ENCODE results near the gene PGGHG. TPM values are rescaled to one million over a fixed set of nuclear protein-coding genes. Genes with fewer than 3 reads are reported as not detected.

PGGHG gene
- total and polyA plus RNA-seq, 10 of the 15 experiments (the other 5 are each of a cell fraction or from before 2014, with no cell fraction given), result 0.10 to 8.3 (median 1.8) TPM

DNA sequence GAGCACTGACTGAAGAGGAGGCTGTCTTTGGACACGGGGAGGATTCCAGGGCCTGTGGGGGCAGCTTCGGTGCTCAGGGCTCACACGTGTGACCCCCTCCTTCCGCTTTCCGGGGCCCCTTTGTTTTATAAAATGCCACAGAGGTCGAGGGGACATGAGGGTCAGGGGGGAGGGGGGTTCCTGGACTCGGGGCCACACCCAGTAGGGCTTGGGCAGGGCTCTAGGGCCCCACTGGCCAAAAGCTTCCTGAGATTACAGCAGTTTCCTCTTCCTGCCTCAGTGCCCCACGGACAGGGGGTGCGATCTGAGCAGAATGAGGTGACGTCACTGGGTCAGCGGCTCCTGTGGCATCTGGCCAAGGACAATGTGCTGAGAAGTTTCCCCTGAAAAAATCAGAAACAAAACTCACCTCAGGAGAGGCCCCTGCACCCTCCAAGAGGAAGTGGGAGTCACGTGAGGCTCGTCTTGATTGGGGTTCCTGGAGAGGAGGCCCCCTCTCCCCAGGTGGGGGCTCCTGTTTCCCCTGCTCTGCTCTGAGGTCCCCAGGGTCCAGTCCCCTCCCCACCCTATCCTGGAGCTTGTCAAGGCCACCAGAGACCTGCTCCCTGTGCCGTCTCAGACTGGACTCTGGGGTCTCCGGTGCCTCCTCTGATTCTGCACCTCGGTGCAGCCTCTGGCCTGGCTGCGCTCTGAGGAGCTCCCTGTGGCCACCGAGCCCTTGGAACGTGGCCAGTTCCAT is 38.1 kb downstream of the PGGHG start (continued):
- TF ChIP-seq SUPT20H (IDR thresholded peaks at IDR 0.05; ENCODE audit: borderline replicate concordance, control insufficient read depth, low read depth, low read length), result no peak
- TF ChIP-seq, protein P1, sequence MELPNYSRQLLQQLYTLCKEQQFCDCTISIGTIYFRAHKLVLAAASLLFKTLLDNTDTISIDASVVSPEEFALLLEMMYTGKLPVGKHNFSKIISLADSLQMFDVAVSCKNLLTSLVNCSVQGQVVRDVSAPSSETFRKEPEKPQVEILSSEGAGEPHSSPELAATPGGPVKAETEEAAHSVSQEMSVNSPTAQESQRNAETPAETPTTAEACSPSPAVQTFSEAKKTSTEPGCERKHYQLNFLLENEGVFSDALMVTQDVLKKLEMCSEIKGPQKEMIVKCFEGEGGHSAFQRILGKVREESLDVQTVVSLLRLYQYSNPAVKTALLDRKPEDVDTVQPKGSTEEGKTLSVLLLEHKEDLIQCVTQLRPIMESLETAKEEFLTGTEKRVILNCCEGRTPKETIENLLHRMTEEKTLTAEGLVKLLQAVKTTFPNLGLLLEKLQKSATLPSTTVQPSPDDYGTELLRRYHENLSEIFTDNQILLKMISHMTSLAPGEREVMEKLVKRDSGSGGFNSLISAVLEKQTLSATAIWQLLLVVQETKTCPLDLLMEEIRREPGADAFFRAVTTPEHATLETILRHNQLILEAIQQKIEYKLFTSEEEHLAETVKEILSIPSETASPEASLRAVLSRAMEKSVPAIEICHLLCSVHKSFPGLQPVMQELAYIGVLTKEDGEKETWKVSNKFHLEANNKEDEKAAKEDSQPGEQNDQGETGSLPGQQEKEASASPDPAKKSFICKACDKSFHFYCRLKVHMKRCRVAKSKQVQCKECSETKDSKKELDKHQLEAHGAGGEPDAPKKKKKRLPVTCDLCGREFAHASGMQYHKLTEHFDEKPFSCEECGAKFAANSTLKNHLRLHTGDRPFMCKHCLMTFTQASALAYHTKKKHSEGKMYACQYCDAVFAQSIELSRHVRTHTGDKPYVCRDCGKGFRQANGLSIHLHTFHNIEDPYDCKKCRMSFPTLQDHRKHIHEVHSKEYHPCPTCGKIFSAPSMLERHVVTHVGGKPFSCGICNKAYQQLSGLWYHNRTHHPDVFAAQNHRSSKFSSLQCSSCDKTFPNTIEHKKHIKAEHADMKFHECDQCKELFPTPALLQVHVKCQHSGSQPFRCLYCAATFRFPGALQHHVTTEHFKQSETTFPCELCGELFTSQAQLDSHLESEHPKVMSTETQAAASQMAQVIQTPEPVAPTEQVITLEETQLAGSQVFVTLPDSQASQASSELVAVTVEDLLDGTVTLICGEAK (IDR thresholded peaks at IDR 0.05; ENCODE audit: borderline replicate concordance), result peak; percentile 50; the same call in 1 of the 2 replicates
- TF ChIP-seq RAD21 (IDR thresholded peaks at IDR 0.05; ENCODE audit: insufficient read depth, low read depth, low read length), result no peak
- TF ChIP-seq JUND (IDR thresholded peaks at IDR 0.05; ENCODE audit: low read depth, low read length), result peak; percentile 78
- TF ChIP-seq PAX5 (IDR thresholded peaks at IDR 0.05; ENCODE audit: borderline replicate concordance, low read depth, low read length), result peak; percentile 64; the same call in 1 of the 2 replicates
- TF ChIP-seq, protein P2, sequence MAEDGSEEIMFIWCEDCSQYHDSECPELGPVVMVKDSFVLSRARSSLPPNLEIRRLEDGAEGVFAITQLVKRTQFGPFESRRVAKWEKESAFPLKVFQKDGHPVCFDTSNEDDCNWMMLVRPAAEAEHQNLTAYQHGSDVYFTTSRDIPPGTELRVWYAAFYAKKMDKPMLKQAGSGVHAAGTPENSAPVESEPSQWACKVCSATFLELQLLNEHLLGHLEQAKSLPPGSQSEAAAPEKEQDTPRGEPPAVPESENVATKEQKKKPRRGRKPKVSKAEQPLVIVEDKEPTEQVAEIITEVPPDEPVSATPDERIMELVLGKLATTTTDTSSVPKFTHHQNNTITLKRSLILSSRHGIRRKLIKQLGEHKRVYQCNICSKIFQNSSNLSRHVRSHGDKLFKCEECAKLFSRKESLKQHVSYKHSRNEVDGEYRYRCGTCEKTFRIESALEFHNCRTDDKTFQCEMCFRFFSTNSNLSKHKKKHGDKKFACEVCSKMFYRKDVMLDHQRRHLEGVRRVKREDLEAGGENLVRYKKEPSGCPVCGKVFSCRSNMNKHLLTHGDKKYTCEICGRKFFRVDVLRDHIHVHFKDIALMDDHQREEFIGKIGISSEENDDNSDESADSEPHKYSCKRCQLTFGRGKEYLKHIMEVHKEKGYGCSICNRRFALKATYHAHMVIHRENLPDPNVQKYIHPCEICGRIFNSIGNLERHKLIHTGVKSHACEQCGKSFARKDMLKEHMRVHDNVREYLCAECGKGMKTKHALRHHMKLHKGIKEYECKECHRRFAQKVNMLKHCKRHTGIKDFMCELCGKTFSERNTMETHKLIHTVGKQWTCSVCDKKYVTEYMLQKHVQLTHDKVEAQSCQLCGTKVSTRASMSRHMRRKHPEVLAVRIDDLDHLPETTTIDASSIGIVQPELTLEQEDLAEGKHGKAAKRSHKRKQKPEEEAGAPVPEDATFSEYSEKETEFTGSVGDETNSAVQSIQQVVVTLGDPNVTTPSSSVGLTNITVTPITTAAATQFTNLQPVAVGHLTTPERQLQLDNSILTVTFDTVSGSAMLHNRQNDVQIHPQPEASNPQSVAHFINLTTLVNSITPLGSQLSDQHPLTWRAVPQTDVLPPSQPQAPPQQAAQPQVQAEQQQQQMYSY (CRISPR knock-in tag; IDR thresholded peaks at IDR 0.05), result no peak; the same call in 1 of the 2 replicates
- no peak for TF ChIP-seq YY1 (IDR thresholded peaks at IDR 0.05; ENCODE audit: low read depth, low read length)
- 0 out of 4 replicates have a peak, but pooled peaks of 1 of the 2 experiments have one; percentile 36 for TF ChIP-seq SRF (IDR thresholded peaks at IDR 0.05; ENCODE audit: low read depth in 2 of 2, low read length in 2 of 2)
- TF ChIP-seq, protein P3, sequence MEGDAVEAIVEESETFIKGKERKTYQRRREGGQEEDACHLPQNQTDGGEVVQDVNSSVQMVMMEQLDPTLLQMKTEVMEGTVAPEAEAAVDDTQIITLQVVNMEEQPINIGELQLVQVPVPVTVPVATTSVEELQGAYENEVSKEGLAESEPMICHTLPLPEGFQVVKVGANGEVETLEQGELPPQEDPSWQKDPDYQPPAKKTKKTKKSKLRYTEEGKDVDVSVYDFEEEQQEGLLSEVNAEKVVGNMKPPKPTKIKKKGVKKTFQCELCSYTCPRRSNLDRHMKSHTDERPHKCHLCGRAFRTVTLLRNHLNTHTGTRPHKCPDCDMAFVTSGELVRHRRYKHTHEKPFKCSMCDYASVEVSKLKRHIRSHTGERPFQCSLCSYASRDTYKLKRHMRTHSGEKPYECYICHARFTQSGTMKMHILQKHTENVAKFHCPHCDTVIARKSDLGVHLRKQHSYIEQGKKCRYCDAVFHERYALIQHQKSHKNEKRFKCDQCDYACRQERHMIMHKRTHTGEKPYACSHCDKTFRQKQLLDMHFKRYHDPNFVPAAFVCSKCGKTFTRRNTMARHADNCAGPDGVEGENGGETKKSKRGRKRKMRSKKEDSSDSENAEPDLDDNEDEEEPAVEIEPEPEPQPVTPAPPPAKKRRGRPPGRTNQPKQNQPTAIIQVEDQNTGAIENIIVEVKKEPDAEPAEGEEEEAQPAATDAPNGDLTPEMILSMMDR (IDR thresholded peaks at IDR 0.05 in 2 of 3, conservative IDR thresholded peaks at IDR 0.05 in 1 of 3; ENCODE audit: control insufficient read depth in 2 of 3, extremely low read depth in 1 of 3, insufficient read depth in 1 of 3, low read depth in 3 of 3, low read length in 3 of 3), result no peak
- no peak for TF ChIP-seq CEBPB (IDR thresholded peaks at IDR 0.05; ENCODE audit: borderline replicate concordance in 1 of 2, low read depth in 2 of 2, low read length in 2 of 2)
- peak; percentile 24; the same call in 1 of the 2 replicates for TF ChIP-seq LARP7 (IDR thresholded peaks at IDR 0.05)
- TF ChIP-seq SIN3A (IDR thresholded peaks at IDR 0.05; ENCODE audit: low read depth, low read length), result no peak
- TF ChIP-seq, protein P4, sequence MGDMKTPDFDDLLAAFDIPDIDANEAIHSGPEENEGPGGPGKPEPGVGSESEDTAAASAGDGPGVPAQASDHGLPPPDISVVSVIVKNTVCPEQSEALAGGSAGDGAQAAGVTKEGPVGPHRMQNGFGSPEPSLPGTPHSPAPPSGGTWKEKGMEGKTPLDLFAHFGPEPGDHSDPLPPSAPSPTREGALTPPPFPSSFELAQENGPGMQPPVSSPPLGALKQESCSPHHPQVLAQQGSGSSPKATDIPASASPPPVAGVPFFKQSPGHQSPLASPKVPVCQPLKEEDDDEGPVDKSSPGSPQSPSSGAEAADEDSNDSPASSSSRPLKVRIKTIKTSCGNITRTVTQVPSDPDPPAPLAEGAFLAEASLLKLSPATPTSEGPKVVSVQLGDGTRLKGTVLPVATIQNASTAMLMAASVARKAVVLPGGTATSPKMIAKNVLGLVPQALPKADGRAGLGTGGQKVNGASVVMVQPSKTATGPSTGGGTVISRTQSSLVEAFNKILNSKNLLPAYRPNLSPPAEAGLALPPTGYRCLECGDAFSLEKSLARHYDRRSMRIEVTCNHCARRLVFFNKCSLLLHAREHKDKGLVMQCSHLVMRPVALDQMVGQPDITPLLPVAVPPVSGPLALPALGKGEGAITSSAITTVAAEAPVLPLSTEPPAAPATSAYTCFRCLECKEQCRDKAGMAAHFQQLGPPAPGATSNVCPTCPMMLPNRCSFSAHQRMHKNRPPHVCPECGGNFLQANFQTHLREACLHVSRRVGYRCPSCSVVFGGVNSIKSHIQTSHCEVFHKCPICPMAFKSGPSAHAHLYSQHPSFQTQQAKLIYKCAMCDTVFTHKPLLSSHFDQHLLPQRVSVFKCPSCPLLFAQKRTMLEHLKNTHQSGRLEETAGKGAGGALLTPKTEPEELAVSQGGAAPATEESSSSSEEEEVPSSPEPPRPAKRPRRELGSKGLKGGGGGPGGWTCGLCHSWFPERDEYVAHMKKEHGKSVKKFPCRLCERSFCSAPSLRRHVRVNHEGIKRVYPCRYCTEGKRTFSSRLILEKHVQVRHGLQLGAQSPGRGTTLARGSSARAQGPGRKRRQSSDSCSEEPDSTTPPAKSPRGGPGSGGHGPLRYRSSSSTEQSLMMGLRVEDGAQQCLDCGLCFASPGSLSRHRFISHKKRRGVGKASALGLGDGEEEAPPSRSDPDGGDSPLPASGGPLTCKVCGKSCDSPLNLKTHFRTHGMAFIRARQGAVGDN (IDR thresholded peaks at IDR 0.05), result peak; percentile 81
- TF ChIP-seq ZNF622 (IDR thresholded peaks at IDR 0.05), result no peak

All from GM12878 (cell line).